ENCODE measurements around the gene FAM107A. TPM values are rescaled to one million over a fixed set of nuclear protein-coding genes. Genes with fewer than 3 reads are reported as not detected.

FAM107A gene
- total RNA-seq, 1 donor from 2014 or later, result not detected

DNA sequence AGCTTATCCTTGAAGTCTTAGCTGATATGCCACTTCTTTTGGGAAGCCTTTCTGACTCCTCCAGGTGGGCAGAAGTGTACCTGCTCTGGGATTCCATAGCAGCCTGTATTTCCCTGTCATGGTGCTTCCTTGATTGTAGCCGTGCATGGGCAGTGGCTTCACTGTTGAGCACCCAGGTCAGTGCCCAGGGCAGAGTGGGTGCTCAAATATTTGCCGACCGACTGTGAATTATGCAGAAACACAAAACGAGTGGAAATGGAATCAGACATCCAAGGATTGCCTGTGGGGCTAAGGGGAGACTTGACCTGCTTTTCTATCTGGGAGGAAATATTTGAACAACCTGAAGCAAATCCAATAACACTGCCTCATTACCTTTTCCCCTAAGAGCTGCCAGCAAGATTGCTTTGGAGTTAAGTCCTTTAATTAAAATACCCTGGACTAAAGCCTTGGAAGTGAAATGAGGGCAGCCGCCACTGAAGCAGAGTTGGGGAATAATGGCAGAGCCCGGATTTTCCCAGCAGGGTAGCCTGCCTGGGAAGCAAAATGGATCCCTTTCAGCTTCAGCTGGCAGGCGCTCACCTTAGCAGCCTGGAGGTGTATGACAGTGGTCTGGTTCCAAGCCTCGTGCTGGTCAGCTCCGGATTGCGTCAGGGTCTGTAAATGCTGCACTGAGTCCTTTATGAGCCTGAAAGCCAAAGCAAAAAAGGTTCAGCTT is 55.1 kb downstream of the FAM107A start:
- Histone ChIP-seq H3K9ac (ENCODE audit: low read length) (no peak overlapping the region), H3K27me3 (ENCODE audit: insufficient read depth, low read length) (no peaks in the 10 kb centered on the region), H3K9me3 (ENCODE audit: insufficient read depth, low read depth, low read length) (no peaks in the 10 kb centered on the region), H3K27ac (ENCODE audit: low read depth, low read length) (no peak overlapping the region), H3K4me3 (ENCODE audit: insufficient read depth, low read depth, low read length) (no peak overlapping the region), H4K20me1 (ENCODE audit: insufficient read depth, low read length) (no peaks in the 10 kb centered on the region), H3K4me1 (ENCODE audit: insufficient read depth, low read length) (peaks cover 11% of the 10 kb centered on the region), H3K4me2 (ENCODE audit: low read length) (no peak overlapping the region), H3K79me2 (ENCODE audit: insufficient read depth, low read length) (no peaks in the 10 kb centered on the region), H2AFZ (ENCODE audit: low read depth, low read length) (no peak overlapping the region), H3K36me3 (ENCODE audit: insufficient read depth, low read length) (no peaks in the 10 kb centered on the region)
- TF ChIP-seq, protein P1, sequence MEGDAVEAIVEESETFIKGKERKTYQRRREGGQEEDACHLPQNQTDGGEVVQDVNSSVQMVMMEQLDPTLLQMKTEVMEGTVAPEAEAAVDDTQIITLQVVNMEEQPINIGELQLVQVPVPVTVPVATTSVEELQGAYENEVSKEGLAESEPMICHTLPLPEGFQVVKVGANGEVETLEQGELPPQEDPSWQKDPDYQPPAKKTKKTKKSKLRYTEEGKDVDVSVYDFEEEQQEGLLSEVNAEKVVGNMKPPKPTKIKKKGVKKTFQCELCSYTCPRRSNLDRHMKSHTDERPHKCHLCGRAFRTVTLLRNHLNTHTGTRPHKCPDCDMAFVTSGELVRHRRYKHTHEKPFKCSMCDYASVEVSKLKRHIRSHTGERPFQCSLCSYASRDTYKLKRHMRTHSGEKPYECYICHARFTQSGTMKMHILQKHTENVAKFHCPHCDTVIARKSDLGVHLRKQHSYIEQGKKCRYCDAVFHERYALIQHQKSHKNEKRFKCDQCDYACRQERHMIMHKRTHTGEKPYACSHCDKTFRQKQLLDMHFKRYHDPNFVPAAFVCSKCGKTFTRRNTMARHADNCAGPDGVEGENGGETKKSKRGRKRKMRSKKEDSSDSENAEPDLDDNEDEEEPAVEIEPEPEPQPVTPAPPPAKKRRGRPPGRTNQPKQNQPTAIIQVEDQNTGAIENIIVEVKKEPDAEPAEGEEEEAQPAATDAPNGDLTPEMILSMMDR (IDR thresholded peaks at IDR 0.05; ENCODE audit: insufficient read depth, low read depth, low read length), result no peak
- TF ChIP-seq EZH2 (IDR thresholded peaks at IDR 0.05; ENCODE audit: insufficient read depth, low read length), result no peak
- H3K27ac Mint-ChIP-seq (ENCODE audit: unreplicated experiment), result no peak overlapping the region
- DNase-seq (ENCODE audit: low read depth), result no peak
- H3K36me3 Mint-ChIP-seq (ENCODE audit: low read depth, unreplicated experiment), result no peaks in the 10 kb centered on the region
- no peak for FAIRE-seq
- no peak overlapping the region for H3K4me3 Mint-ChIP-seq (ENCODE audit: unreplicated experiment)
- H3K4me1 Mint-ChIP-seq (ENCODE audit: low read depth, unreplicated experiment), result peaks cover 11% of the 10 kb centered on the region
- no peaks in the 10 kb centered on the region for H3K27me3 Mint-ChIP-seq (ENCODE audit: low read depth, unreplicated experiment)
- H3K9me3 Mint-ChIP-seq (ENCODE audit: unreplicated experiment), result no peaks in the 10 kb centered on the region

DNA sequence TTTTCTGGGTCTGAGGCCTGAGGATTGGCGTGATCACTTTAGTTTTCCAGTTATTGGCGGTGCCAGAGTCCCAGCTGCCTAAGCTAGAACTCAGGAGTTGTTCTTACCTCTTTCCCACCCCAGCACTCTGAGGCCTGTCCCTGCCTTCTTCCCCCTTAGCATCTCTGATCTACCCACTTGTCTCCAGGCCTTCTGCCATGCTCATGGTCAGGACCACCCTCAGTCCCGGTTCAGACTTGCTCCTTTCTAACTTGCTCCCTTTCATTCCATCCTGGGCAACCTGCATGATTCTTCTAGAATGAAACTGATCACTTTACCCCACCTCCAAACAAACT is 55.9 kb downstream of the FAM107A start:
- H3K4me3 Mint-ChIP-seq (ENCODE audit: unreplicated experiment), result no peak overlapping the region
- H3K4me1 ChIP-seq (ENCODE audit: insufficient read depth, low read length), result peaks cover 5% of the 10 kb centered on the region
- no peak overlapping the region for H3K4me3 ChIP-seq (ENCODE audit: insufficient read depth, low read depth, low read length)
- H3K9ac ChIP-seq (ENCODE audit: low read length), result no peak overlapping the region
- no peaks in the 10 kb centered on the region for H3K9me3 Mint-ChIP-seq (ENCODE audit: unreplicated experiment)
- FAIRE-seq (no peak), DNase-seq (ENCODE audit: low read depth) (no peak)
- no peak for TF ChIP-seq EZH2 (IDR thresholded peaks at IDR 0.05; ENCODE audit: insufficient read depth, low read length)
- TF ChIP-seq, protein P1 (IDR thresholded peaks at IDR 0.05; ENCODE audit: insufficient read depth, low read depth, low read length), result no peak
- H3K4me1 Mint-ChIP-seq (ENCODE audit: low read depth, unreplicated experiment), result peaks cover 8% of the 10 kb centered on the region
- no peaks in the 10 kb centered on the region for H3K36me3 Mint-ChIP-seq (ENCODE audit: low read depth, unreplicated experiment)
- H3K27me3 Mint-ChIP-seq (ENCODE audit: low read depth, unreplicated experiment), result no peaks in the 10 kb centered on the region
- H4K20me1 ChIP-seq (ENCODE audit: insufficient read depth, low read length), result no peaks in the 10 kb centered on the region
- no peaks in the 10 kb centered on the region for H3K27me3 ChIP-seq (ENCODE audit: insufficient read depth, low read length)
- H3K79me2 ChIP-seq (ENCODE audit: insufficient read depth, low read length), result no peaks in the 10 kb centered on the region
- H3K36me3 ChIP-seq (ENCODE audit: insufficient read depth, low read length), result no peaks in the 10 kb centered on the region
- no peak overlapping the region for H3K27ac Mint-ChIP-seq (ENCODE audit: unreplicated experiment)
- no peak overlapping the region for H3K27ac ChIP-seq (ENCODE audit: low read depth, low read length)
- no peak overlapping the region for H3K4me2 ChIP-seq (ENCODE audit: low read length)
- H3K9me3 ChIP-seq (ENCODE audit: insufficient read depth, low read depth, low read length), result no peaks in the 10 kb centered on the region
- H2AFZ ChIP-seq (ENCODE audit: low read depth, low read length), result no peak overlapping the region

All from astrocyte (in vitro differentiated cells and primary cell).